IMR-90 (cell line): Measurements from ENCODE around the gene ALPI. TPM values are rescaled to one million over a fixed set of nuclear protein-coding genes. Genes with fewer than 3 reads are reported as not detected.

Experiments used
- ATAC-seq: fragments of 200-7000 bp; cut with Tn5 transposase; 2 replicates; pipeline ENCODE4 v1.9.1; 2020; ENCODE audit warnings: low read depth, mild to moderate bottlenecking, moderate library complexity
- BruUV-seq: library from RNA; stranded (reverse); fragments of 400-500 nt; replicated peaks from 2 replicates; lab custom pipeline; 2021; lab: Mats Ljungman, UMichigan
- CTCF ChIA-PET: fragments of 300-600 bp; formaldehyde crosslinking; extraction: SDS; loops from one replicate; lab custom pipeline; 2021; ENCODE audit warnings: antibody characterized with exemption; lab: Yijun Ruan, JAX
- POLR2A ChIA-PET: fragments of 300-600 bp; sonication (Branson Sonifier 250); formaldehyde crosslinking; loops from one replicate; lab custom pipeline; 2022; ENCODE audit warnings: antibody characterized with exemption; ENCODE audit not compliant: unreplicated experiment; lab: Charles Lee
- DNase-seq: peaks from one replicate; pipeline ENCODE4 v3.0.0; 2013
- H2AFZ ChIP-seq: replicated peaks from 2 replicates; pipeline ENCODE3; 2013; ENCODE audit warnings: low read length, mild to moderate bottlenecking; ENCODE audit not compliant: poor library complexity
- H2AK5ac ChIP-seq: 2 replicates; pipeline ENCODE4 v1.6.1; 2013; ENCODE audit warnings: low read depth, low read length, inconsistent platforms
- H2AK9ac ChIP-seq: replicated peaks from 2 replicates; pipeline ENCODE3; 2013; ENCODE audit warnings: mild to moderate bottlenecking, low read depth, low read length, moderate library complexity; ENCODE audit not compliant: poor library complexity
- H2BK120ac ChIP-seq: 2 replicates; pipeline ENCODE4 v1.6.1; 2013; ENCODE audit warnings: low read depth, low read length, inconsistent platforms
- H2BK15ac ChIP-seq: 3 replicates; pipeline ENCODE4 v1.6.1; 2013; ENCODE audit warnings: low read depth, low read length, inconsistent platforms
- H2BK20ac ChIP-seq: 2 replicates; pipeline ENCODE4 v1.6.1; 2013; ENCODE audit warnings: low read depth, mild to moderate bottlenecking, inconsistent platforms, low read length, moderate library complexity
- H2BK5ac ChIP-seq: 2 replicates; pipeline ENCODE4 v1.6.1; 2013; ENCODE audit warnings: mild to moderate bottlenecking, low read depth, low read length, inconsistent platforms; ENCODE audit not compliant: poor library complexity, severe bottlenecking
- H3K14ac ChIP-seq: replicated peaks from 2 replicates; pipeline ENCODE4 v1.6.1; 2013; ENCODE audit warnings: low read depth, low read length, inconsistent platforms
- H3K18ac ChIP-seq: 2 replicates; pipeline ENCODE4 v1.6.1; 2013; ENCODE audit warnings: low read depth, low read length, control low read depth
- H3K23ac ChIP-seq: 2 replicates; pipeline ENCODE4 v1.6.1; 2013; ENCODE audit warnings: low read depth, low read length, inconsistent platforms
- H3K27ac ChIP-seq: 2 replicates; pipeline ENCODE4 v1.5.1; 2013; ENCODE audit warnings: mild to moderate bottlenecking, control low read depth, low read length; ENCODE audit not compliant: insufficient read depth
- H3K27me3 ChIP-seq: 2 replicates; pipeline ENCODE4 v1.6.1; 2013; ENCODE audit warnings: low read length; ENCODE audit not compliant: control insufficient read depth, insufficient read depth
- H3K36me3 ChIP-seq: 2 replicates; pipeline ENCODE4 v1.6.1; 2013; ENCODE audit warnings: low read length, mixed read lengths; ENCODE audit not compliant: control insufficient read depth, insufficient read depth
- H3K4ac ChIP-seq: 2 replicates; pipeline ENCODE4 v1.6.1; 2013; ENCODE audit warnings: low read depth, low read length, inconsistent platforms
- H3K4me1 ChIP-seq: 2 replicates; pipeline ENCODE4 v1.6.1; 2013; ENCODE audit warnings: low read length, mixed read lengths; ENCODE audit not compliant: control insufficient read depth, insufficient read depth
- H3K4me2 ChIP-seq: 2 replicates; pipeline ENCODE4 v1.6.1; 2013; ENCODE audit warnings: low read depth, mild to moderate bottlenecking, control low read depth, low read length, moderate library complexity
- H3K4me3 ChIP-seq: 2 replicates; pipeline ENCODE4 v1.5.1; 2013; ENCODE audit warnings: low read depth, mild to moderate bottlenecking, control low read depth, low read length, moderate library complexity; ENCODE audit not compliant: insufficient read depth
- H3K56ac ChIP-seq: 2 replicates; pipeline ENCODE4 v1.6.1; 2013; ENCODE audit warnings: low read length, inconsistent platforms; ENCODE audit not compliant: insufficient read depth; ENCODE audit errors: extremely low read depth
- H3K79me1 ChIP-seq, 2 experiments: 2 replicates each; pipeline ENCODE4 v1.6.1; 2013; ENCODE audit warnings: low read length in 2 of 2, inconsistent platforms in 1 of 2, low read depth in 1 of 2
- H3K9ac ChIP-seq: 2 replicates; pipeline ENCODE4 v1.6.1; 2013; ENCODE audit warnings: low read depth, low read length, control low read depth
- H3K9me1 ChIP-seq: 2 replicates; pipeline ENCODE4 v1.6.1; 2013; ENCODE audit warnings: low read length, inconsistent platforms; ENCODE audit not compliant: insufficient read depth
- H3K9me3 ChIP-seq: 2 replicates; pipeline ENCODE4 v1.6.1; 2013; ENCODE audit warnings: low read length; ENCODE audit not compliant: control insufficient read depth, insufficient read depth
- H4K20me1 ChIP-seq: 2 replicates; pipeline ENCODE4 v1.6.1; 2013; ENCODE audit warnings: low read length, inconsistent platforms; ENCODE audit not compliant: insufficient read depth
- H4K5ac ChIP-seq: 2 replicates; pipeline ENCODE4 v1.6.1; 2013; ENCODE audit warnings: mild to moderate bottlenecking, low read depth, low read length, control low read depth
- H4K8ac ChIP-seq, 2 experiments: 2 replicates each; pipeline ENCODE4 v1.6.1; 2013; ENCODE audit warnings: low read depth in 2 of 2, low read length in 2 of 2, control low read depth in 1 of 2, inconsistent platforms in 1 of 2
- H4K91ac ChIP-seq: 2 replicates; pipeline ENCODE4 v1.6.1; 2013; ENCODE audit warnings: low read depth, low read length, inconsistent platforms; ENCODE audit not compliant: insufficient read depth
- FOS ChIP-seq: fragments of 150-350 bp; IDR thresholded peaks from 2 replicates; pipeline ENCODE4 v1.6.1; 2016; ENCODE audit warnings: low read depth, low read length
- MXI1 ChIP-seq: IDR thresholded peaks from 2 replicates; pipeline ENCODE4 v1.6.1; 2012; ENCODE audit warnings: low read depth, mild to moderate bottlenecking, low read length, moderate library complexity, borderline replicate concordance
- RAD21 ChIP-seq: IDR thresholded peaks from 2 replicates; pipeline ENCODE4 v1.6.1; 2012; ENCODE audit warnings: low read length, improper control_type of control experiment
- WGBS, 2 experiments: methylation state at CpG; one replicate each; pipeline versions ENCODE4 v1.1.5 to v1.1.7; 2013; ENCODE audit warnings: missing lambda C conversion rate in 2 of 2; ENCODE audit not compliant: insufficient read length in 1 of 2; ENCODE audit errors: extremely low coverage in 2 of 2; 5-methylcytosine and 5-hydroxymethylcytosine counted together
- dilution Hi-C: fragments of 300-500 bp; cut with HindIII; formaldehyde crosslinking; loops from one replicate; pipeline ENCODE4 v1.14.3; 2018; ENCODE audit warnings: low sequenced_read_pairs; ENCODE audit not compliant: unreplicated experiment
- in situ Hi-C: fragments of 300-500 bp; cut with MboI; formaldehyde crosslinking; loops from 3 replicates; pipeline ENCODE4 v1.14.3; 2019; ENCODE audit warnings: low sequenced_read_pairs, inconsistent platforms, mixed read lengths
- intact Hi-C: fragments of 100-400 bp; cut with micrococcal nuclease; formaldehyde crosslinking; loops from 2 replicates; pipeline ENCODE4 v1.10.0; 2022
- polyA plus RNA-seq, 3 experiments: library from polyadenylated mRNA; depleted of rRNA; stranded (reverse); fragments of >200 nt; gene quantifications; 2 replicates each; pipeline ENCODE4 v1.2.3, GENCODE V29; 2012; ENCODE audit warnings: low replicate concordance in 1 of 3
- total RNA-seq: library from RNA; depleted of rRNA; stranded (reverse); fragments of >200 nt; gene quantifications from 2 replicates; pipeline ENCODE4 v1.2.3, GENCODE V29; 2012
- TF ChIP-seq, protein P1 (sequence below): fragments of 150-350 bp; IDR thresholded peaks from 2 replicates; pipeline ENCODE4 v1.6.1; 2017; ENCODE audit warnings: mild to moderate bottlenecking, antibody characterized with exemption, low read length, low read depth

Gene ALPI
- total and polyA plus RNA-seq, 2 of the 4 experiments (the other 2 are of a cell fraction): not detected

DNA sequence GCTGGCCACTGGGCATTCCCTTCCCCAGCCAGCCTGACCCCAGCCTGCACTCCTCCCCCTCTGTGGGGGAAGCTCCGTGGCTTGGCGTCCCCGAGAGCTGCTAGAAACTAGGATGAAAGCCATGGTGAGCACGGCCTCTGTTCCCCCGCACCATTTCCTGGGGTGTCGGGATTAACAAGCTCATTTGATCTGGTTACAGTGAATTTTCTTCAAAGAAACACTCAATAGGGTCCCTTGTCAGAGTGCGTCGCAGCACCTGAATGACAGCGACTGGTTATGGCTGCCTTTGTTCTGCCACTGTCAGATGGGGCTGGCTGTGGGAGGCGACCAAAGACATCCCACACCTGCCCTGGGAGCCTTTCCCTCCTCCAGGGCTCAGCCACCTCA is 7.7 kb upstream of the ALPI start:
- H3K4ac ChIP-seq: no peak overlapping the region
- no peak for DNase-seq
- H3K9me3 ChIP-seq: no peaks in the 10 kb centered on the region
- no peak overlapping the region for H3K27ac ChIP-seq
- H3K9ac ChIP-seq: no peak overlapping the region
- no peak for ATAC-seq
- no peak overlapping the region for H2AK5ac ChIP-seq
- TF ChIP-seq RAD21: no peak
- TF ChIP-seq, protein P1, sequence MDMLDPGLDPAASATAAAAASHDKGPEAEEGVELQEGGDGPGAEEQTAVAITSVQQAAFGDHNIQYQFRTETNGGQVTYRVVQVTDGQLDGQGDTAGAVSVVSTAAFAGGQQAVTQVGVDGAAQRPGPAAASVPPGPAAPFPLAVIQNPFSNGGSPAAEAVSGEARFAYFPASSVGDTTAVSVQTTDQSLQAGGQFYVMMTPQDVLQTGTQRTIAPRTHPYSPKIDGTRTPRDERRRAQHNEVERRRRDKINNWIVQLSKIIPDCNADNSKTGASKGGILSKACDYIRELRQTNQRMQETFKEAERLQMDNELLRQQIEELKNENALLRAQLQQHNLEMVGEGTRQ: no peak
- TF ChIP-seq FOS: no peak
- TF ChIP-seq MXI1: no peak
- H3K56ac ChIP-seq: no peak overlapping the region
- H2BK5ac ChIP-seq: no peak overlapping the region
- H2BK20ac ChIP-seq: no peak overlapping the region
- no peaks in the 10 kb centered on the region for H3K79me1 ChIP-seq
- no peaks in the 10 kb centered on the region for H3K36me3 ChIP-seq
- no peak overlapping the region for H3K14ac ChIP-seq
- H3K27me3 ChIP-seq: peaks cover 9% of the 10 kb centered on the region
- no peak overlapping the region for H4K5ac ChIP-seq
- dilution Hi-C loops (no loop called here), in situ Hi-C loops (no loop called here), intact Hi-C loops (no loop called here)
- WGBS, 2 experiments: no CpG with 5 or more reads among the region's 10 CpGs
- H3K23ac ChIP-seq: no peak overlapping the region
- H3K4me1 ChIP-seq: no peaks in the 10 kb centered on the region
- no peak overlapping the region for H3K4me2 ChIP-seq
- H4K91ac ChIP-seq: no peak overlapping the region
- H3K18ac ChIP-seq: no peak overlapping the region
- H4K20me1 ChIP-seq: no peaks in the 10 kb centered on the region
- ChIA-PET CTCF (interaction anchor here (1.4 kb wide), 1 partner anchor 548 kb away, joined by 4 read pairs; no protein-coding TSS in a partner anchor), POLR2A (no interaction called here)
- H2AFZ ChIP-seq: no peak overlapping the region
- no peak overlapping the region for H2BK120ac ChIP-seq
- H3K9me1 ChIP-seq: no peaks in the 10 kb centered on the region
- H2AK9ac ChIP-seq: no peak overlapping the region
- no peak overlapping the region for H3K4me3 ChIP-seq
- no peak overlapping the region for H4K8ac ChIP-seq
- H2BK15ac ChIP-seq: no peak overlapping the region
- no TSS peak for BruUV-seq
